Measurements from ENCODE around the gene ZCCHC24. TPM values are rescaled to one million over a fixed set of nuclear protein-coding genes. Genes with fewer than 3 reads are reported as not detected.

ZCCHC24 gene
- total RNA-seq, 1 experiment from 2014 or later, result 3.8 TPM

DNA sequence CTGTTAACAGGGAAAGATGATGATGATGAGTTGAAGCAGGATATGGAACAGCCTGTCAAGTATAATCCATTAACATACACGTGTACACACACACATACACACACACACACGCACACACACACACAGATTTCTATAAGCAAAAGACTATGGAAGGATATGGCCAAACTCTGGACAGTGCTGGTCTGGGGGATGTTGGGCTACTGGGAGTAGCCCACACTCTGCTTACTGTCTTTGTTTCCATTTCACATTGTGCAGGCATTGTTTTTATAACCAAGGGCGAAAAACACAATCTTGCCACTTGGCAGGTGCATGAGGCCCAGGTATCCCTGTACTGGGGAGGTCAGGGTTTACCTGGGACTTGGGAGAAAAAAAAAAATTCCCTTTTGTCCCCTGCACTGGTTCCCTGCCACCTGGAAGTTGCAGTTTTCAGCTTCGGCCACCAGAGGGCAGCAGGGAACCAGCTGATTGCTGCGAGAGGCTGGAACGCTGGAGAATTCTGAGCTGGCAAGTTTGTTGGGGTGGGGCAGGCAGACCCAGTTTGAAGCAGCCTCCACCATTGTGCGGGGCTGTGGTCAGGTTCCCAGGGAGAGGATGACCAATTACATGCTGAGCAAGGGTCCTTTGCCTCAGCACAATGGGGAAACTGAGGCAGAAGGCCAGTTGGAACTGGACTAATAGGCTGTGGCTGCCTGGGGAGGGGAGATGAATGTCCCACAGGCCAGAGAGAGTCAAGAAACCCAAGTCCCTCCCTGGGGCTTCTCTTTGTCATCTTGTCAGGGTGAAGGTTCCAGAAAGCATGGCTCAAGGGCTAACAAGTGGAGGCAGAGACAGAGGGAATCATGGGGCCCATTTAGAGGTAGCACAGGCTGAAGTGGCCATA, 70.9 kb downstream of the ZCCHC24 start:
- Histone ChIP-seq H2BK12ac (ENCODE audit: insufficient read length, low read depth, low read length) (no peak overlapping the region), H4K8ac (replicated peaks; ENCODE audit: insufficient read length, low read depth, low read length) (no peak overlapping the region), H3K79me2 (ENCODE audit: insufficient read depth, low read length) (no peaks in the 10 kb centered on the region), H2AFZ (ENCODE audit: low read length) (no peak overlapping the region), H3K14ac (ENCODE audit: insufficient read depth, low read length) (no peak overlapping the region), H2BK20ac (ENCODE audit: low read depth, low read length, poor library complexity, severe bottlenecking) (no peak overlapping the region), H3K9ac (ENCODE audit: extremely low read depth, insufficient read length, low read length) (no peak overlapping the region), H3K4ac (ENCODE audit: low read depth, low read length) (no peak overlapping the region), H3T11ph (ENCODE audit: low read length) (no peak overlapping the region), H3K23me2 (ENCODE audit: insufficient read length, low read depth, low read length, poor library complexity, severe bottlenecking) (no peaks in the 10 kb centered on the region), H2BK15ac (ENCODE audit: low read depth, low read length) (no peak overlapping the region), H3K27me3 (ENCODE audit: insufficient read depth, low read length) (no peaks in the 10 kb centered on the region), H3K4me2 (ENCODE audit: insufficient read depth, insufficient read length, low read length) (no peak overlapping the region), H3K18ac (ENCODE audit: insufficient read length, low read depth, low read length) (peak overlapping the region; percentile 7), H3K56ac (ENCODE audit: insufficient read length, low read depth, low read length) (no peak overlapping the region), H4K91ac (ENCODE audit: insufficient read length, low read depth, low read length) (no peak overlapping the region), H3K9me3 (ENCODE audit: control insufficient read depth, low read depth, low read length) (no peaks in the 10 kb centered on the region), H4K20me1 (ENCODE audit: control insufficient read depth, insufficient read depth, insufficient read length) (no peaks in the 10 kb centered on the region), H4K5ac (ENCODE audit: insufficient read length, low read depth, low read length) (no peak overlapping the region), H3K27ac (ENCODE audit: insufficient read length, low read depth, low read length) (no peak overlapping the region), H2AK5ac (ENCODE audit: insufficient read length, low read length) (no peak overlapping the region), H2BK120ac (ENCODE audit: low read depth, low read length, poor library complexity, severe bottlenecking) (no peak overlapping the region), H3K23ac (ENCODE audit: insufficient read length, low read depth, low read length) (no peak overlapping the region), H3K79me1 (ENCODE audit: insufficient read depth, low read depth, low read length, poor library complexity, severe bottlenecking) (no peaks in the 10 kb centered on the region), H2BK5ac (ENCODE audit: insufficient read length, low read length) (no peak overlapping the region), H3K4me1 (ENCODE audit: insufficient read depth, low read length) (no peaks in the 10 kb centered on the region)
- Mint-ChIP-seq H3K36me3 (ENCODE audit: insufficient read depth in 1 of 3, low read depth in 3 of 3) (no peaks in the 10 kb centered on the region), H3K27me3 (ENCODE audit: low read depth) (peaks cover 8% of the 10 kb centered on the region; the same call in 1 of the 2 replicates), H3K27ac (no peak overlapping the region; a peak in 1 of 7 replicates), H3K4me3 (no peak overlapping the region), H3K9me3 (peaks cover 8 to 9% of the 10 kb centered on the region in 2 experiments; a peak in 4 of 5 replicates), H3K4me1 (peaks cover 2 to 3% of the 10 kb centered on the region in 2 experiments; a peak in 3 of 4 replicates)
- no CpG with 5 or more reads among the region's 7 CpGs for WGBS (ENCODE audit: extremely low coverage, insufficient read length, low lambda C conversion rate)
- peak; percentile 81 for DNase-seq
- TF ChIP-seq, protein P1, sequence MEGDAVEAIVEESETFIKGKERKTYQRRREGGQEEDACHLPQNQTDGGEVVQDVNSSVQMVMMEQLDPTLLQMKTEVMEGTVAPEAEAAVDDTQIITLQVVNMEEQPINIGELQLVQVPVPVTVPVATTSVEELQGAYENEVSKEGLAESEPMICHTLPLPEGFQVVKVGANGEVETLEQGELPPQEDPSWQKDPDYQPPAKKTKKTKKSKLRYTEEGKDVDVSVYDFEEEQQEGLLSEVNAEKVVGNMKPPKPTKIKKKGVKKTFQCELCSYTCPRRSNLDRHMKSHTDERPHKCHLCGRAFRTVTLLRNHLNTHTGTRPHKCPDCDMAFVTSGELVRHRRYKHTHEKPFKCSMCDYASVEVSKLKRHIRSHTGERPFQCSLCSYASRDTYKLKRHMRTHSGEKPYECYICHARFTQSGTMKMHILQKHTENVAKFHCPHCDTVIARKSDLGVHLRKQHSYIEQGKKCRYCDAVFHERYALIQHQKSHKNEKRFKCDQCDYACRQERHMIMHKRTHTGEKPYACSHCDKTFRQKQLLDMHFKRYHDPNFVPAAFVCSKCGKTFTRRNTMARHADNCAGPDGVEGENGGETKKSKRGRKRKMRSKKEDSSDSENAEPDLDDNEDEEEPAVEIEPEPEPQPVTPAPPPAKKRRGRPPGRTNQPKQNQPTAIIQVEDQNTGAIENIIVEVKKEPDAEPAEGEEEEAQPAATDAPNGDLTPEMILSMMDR (conservative IDR thresholded peaks at IDR 0.05), result peak; percentile 97
